ENCODE results near the gene BUD13.

The BUD13 gene

GRCh38 chr11:116788534-116788933 is 15.7 kb upstream of the BUD13 start:
- H3K4me3 ChIP-seq (ENCODE audit: low read depth, low read length), result peak overlapping the region; percentile 81
- no peak overlapping the region for H3K27ac ChIP-seq (ENCODE audit: extremely low read depth, low read depth, low read length)
- POLR2A ChIA-PET, result interaction anchor here (2.0 to 2.6 kb wide), 2 partner anchors 15 to 47 kb away, joined by 7 to 14 read pairs; partner anchors contain the start of gene BUD13
- CTCF ChIA-PET, result interaction anchor here (0.6 to 6.9 kb wide), 4 partner anchors 47 to 533 kb away, joined by 4 to 89 read pairs (median 10); no protein-coding TSS in a partner anchor
- no peaks in the 10 kb centered on the region for H3K9me3 ChIP-seq (ENCODE audit: control insufficient read depth, insufficient read depth, low read depth, low read length)
- H3K4me1 ChIP-seq (ENCODE audit: control insufficient read depth, insufficient read depth, low read length), result no peaks in the 10 kb centered on the region
- peaks cover 0 to 35% of the 10 kb centered on the region in 2 experiments; a peak in 1 of 3 replicates for H3K36me3 ChIP-seq (ENCODE audit: control insufficient read depth in 2 of 2, insufficient read depth in 1 of 2, low read length in 2 of 2)
- no peak for TF ChIP-seq ZNF24 (tag by site-specific recombination; IDR thresholded peaks at IDR 0.05)
- no peak for TF ChIP-seq ZNF341 (tag by site-specific recombination; IDR thresholded peaks at IDR 0.05; ENCODE audit: low read depth)
- no peak for TF ChIP-seq OVOL3 (tag by site-specific recombination; IDR thresholded peaks at IDR 0.05)
- TF ChIP-seq KLF16 (tag by site-specific recombination; IDR thresholded peaks at IDR 0.05), result no peak
- TF ChIP-seq, protein P1, sequence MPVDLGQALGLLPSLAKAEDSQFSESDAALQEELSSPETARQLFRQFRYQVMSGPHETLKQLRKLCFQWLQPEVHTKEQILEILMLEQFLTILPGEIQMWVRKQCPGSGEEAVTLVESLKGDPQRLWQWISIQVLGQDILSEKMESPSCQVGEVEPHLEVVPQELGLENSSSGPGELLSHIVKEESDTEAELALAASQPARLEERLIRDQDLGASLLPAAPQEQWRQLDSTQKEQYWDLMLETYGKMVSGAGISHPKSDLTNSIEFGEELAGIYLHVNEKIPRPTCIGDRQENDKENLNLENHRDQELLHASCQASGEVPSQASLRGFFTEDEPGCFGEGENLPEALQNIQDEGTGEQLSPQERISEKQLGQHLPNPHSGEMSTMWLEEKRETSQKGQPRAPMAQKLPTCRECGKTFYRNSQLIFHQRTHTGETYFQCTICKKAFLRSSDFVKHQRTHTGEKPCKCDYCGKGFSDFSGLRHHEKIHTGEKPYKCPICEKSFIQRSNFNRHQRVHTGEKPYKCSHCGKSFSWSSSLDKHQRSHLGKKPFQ (tag by site-specific recombination; IDR thresholded peaks at IDR 0.05), result no peak

DNA sequence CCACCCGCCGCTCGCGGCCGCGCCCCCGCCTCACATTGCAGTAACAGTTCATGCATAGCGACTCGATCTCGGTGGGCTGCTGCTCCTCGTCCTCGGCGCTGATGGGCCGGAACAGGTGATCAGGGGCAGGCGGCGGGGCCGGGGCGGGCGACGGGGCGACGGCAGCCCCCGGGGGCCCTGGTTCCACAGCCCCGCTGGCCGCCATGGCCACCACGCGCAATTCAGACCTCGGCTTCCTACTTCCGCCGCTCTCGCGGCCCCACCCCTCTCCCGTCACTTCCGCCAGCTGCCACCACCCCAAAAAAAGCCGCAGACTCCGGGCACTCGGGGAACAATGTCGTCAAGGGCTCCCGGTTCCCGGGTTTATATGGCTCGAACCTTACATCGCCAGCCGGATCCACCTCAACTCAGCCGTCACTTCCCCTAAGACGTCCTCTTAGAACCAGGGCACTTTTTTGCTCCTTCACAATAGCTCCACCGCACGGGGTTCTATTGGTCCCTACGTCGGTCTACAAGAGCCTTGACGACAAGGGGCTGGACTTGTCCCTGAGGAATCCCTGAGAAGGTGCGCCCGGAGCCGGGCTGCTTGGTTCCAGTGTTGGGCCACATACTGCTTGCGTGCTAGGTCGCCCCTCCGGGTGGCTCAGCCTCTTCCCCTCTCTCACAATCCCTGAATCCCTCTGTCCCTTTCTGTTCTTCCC is 15.1 kb upstream of the BUD13 start, which contains the start of gene ZPR1:
TSS of gene ZPR1 (minus strand) at position 238 of the 701 bp plus-strand sequence. CDS start at position 205, 33 bp downstream.
- Histone ChIP-seq H3K4me3 (ENCODE audit: low read depth, low read length) (peak within 1 kb of the TSS; percentile 81), H3K27ac (ENCODE audit: extremely low read depth, low read depth, low read length) (no peak within 1 kb of the TSS; the same call in 1 of the 2 replicates), H3K9me3 (ENCODE audit: control insufficient read depth, insufficient read depth, low read depth, low read length) (no peaks in the 10 kb centered on the region), H3K4me1 (ENCODE audit: control insufficient read depth, insufficient read depth, low read length) (no peaks in the 10 kb centered on the region), H3K36me3 (ENCODE audit: control insufficient read depth in 2 of 2, insufficient read depth in 1 of 2, low read length in 2 of 2) (peaks cover 0 to 41% of the 10 kb centered on the region in 2 experiments; a peak in 1 of 3 replicates)
- POLR2A ChIA-PET, result interaction anchor here (2.0 to 2.6 kb wide), 3 partner anchors 15 to 356 kb away, joined by 6 to 14 read pairs (median 7); partner anchors contain the start of genes BUD13 and PAFAH1B2
- CTCF ChIA-PET, result interaction anchor here (0.6 to 3.0 kb wide), 6 partner anchors 16 to 445 kb away, joined by 3 to 16 read pairs (median 5); no protein-coding TSS in a partner anchor
- TF ChIP-seq ZNF221 (tag by site-specific recombination; IDR thresholded peaks at IDR 0.05; ENCODE audit: borderline replicate concordance), result no peak
- TF ChIP-seq ZBTB10 (tag by site-specific recombination; IDR thresholded peaks at IDR 0.05), result peak; percentile 85
- no peak for TF ChIP-seq ZNF560 (tag by site-specific recombination; IDR thresholded peaks at IDR 0.05; ENCODE audit: borderline replicate concordance)
- peak; percentile 49; the same call in 1 of the 2 replicates for TF ChIP-seq YY1 (tag by site-specific recombination; IDR thresholded peaks at IDR 0.05)
- TF ChIP-seq ZNF2 (tag by site-specific recombination; IDR thresholded peaks at IDR 0.05), result 0 out of 2 replicates have a peak, but pooled peaks have one; percentile 46
- TF ChIP-seq GLIS2 (tag by site-specific recombination; IDR thresholded peaks at IDR 0.05), result peak; percentile 33; the same call in 1 of the 2 replicates
- TF ChIP-seq ZBTB8A (tag by site-specific recombination; IDR thresholded peaks at IDR 0.05), result peak; percentile 68
- no peak for TF ChIP-seq ZNF626 (tag by site-specific recombination; IDR thresholded peaks at IDR 0.05)
- no peak for TF ChIP-seq ZNF830 (tag by site-specific recombination; IDR thresholded peaks at IDR 0.05; ENCODE audit: low read depth)
- peak; percentile 47 for TF ChIP-seq ZNF518A (tag by site-specific recombination; conservative IDR thresholded peaks at IDR 0.05; ENCODE audit: low read depth)
- TF ChIP-seq ZNF544 (tag by site-specific recombination; IDR thresholded peaks at IDR 0.05), result no peak
- TF ChIP-seq, protein P2, sequence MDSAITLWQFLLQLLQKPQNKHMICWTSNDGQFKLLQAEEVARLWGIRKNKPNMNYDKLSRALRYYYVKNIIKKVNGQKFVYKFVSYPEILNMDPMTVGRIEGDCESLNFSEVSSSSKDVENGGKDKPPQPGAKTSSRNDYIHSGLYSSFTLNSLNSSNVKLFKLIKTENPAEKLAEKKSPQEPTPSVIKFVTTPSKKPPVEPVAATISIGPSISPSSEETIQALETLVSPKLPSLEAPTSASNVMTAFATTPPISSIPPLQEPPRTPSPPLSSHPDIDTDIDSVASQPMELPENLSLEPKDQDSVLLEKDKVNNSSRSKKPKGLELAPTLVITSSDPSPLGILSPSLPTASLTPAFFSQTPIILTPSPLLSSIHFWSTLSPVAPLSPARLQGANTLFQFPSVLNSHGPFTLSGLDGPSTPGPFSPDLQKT (IDR thresholded peaks at IDR 0.05; ENCODE audit: borderline replicate concordance, low read depth, low read length), result no peak
- TF ChIP-seq, protein P3, sequence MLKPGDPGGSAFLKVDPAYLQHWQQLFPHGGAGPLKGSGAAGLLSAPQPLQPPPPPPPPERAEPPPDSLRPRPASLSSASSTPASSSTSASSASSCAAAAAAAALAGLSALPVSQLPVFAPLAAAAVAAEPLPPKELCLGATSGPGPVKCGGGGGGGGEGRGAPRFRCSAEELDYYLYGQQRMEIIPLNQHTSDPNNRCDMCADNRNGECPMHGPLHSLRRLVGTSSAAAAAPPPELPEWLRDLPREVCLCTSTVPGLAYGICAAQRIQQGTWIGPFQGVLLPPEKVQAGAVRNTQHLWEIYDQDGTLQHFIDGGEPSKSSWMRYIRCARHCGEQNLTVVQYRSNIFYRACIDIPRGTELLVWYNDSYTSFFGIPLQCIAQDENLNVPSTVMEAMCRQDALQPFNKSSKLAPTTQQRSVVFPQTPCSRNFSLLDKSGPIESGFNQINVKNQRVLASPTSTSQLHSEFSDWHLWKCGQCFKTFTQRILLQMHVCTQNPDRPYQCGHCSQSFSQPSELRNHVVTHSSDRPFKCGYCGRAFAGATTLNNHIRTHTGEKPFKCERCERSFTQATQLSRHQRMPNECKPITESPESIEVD (tag by site-specific recombination; IDR thresholded peaks at IDR 0.05), result no peak
- no peak for TF ChIP-seq ZNF501 (tag by site-specific recombination; IDR thresholded peaks at IDR 0.05)
